Measurements from ENCODE around the gene PEDS1.
"Not testable (repeated sequence)": the region's sequence is repeated elsewhere in the genome, so short reads cannot be mapped to it uniquely, and the experiment has no call there.

Gene PEDS1

DNA sequence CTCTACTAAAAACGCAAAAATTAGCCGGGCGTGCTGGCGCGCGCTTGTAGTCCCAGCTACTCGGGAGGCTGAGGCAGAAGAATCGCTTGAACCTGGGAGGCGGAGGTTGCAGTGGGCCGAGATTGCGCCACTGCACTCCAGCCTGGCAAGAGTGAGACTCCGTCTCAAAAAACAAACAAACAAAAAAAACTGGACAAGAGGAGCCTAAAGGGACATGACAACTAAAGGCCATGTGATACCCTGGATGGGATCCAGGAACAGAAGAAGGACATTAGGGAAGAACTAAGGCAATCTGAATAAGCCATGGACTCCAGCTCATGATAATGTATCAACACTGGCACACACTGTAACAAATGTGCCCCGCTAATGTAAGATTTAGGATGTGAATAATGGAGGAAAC, 15.8 kb downstream of the PEDS1 start:
- in situ Hi-C loops (cut with MboI; ENCODE audit: low sequenced_read_pairs): not testable (repeated sequence)

- in situ Hi-C loops (cut with MboI; ENCODE audit: low sequenced_read_pairs): no loop called here
Observed at GRCh38 chr20:50136822-50137599, 16.5 kb downstream of the PEDS1 start.

DNA sequence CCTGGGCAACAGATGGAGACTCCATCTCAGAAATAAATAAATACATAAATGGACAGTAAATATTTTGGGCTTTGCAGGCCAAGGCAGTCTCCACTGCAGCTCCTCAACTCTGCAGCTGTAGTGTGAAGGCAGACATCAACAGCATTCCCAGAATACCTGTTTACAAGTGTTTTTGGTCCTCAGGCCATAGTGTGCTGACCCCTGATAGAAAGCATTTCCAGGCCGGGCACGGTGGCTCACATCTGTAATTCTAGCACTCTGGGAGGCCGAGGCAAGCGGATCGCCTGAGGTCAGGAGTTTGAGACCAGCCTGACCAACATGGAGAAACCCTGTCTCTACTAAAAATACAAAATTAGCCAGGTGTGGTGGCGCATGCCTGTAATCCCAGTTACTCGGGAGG, 18.4 kb downstream of the PEDS1 start:
- in situ Hi-C loops (cut with MboI; ENCODE audit: low sequenced_read_pairs): not testable (repeated sequence)

DNA sequence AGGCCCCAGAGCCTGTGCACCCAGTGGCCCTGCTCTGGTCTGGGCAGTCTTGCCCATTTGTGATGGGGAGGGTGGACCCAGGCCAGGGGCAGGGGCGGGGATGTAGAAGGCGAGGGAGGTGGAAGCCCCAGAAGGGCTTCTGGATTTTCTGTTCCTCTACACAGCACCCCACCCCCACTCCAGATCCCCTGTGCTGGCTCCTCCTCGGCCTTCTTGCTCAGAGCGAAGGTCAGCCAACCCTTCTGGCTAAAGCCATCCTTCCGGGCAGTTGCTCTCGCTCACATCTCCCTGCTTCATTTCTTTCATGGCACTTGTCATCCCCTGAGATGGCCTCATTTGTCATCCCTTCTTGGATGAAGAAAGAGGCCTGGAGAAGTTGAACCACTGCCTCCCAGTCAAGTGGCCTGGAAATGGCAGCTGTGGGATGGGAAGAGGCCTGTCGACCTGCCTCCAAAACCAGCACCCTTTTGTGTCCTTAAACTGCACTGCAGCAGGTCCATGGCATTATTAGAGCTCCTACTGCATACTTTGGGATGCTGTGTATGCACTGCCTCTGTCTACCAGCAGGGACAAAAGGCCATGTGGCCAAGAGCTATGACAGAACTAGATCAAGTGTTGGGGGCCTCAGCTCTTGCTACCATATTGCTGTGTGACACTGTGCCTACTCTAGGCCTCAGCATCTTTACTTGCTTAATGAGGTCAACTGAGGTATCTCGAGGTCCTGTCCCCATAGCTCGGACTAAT, 19.9 kb downstream of the PEDS1 start:
- in situ Hi-C loops (cut with MboI; ENCODE audit: low sequenced_read_pairs): no loop called here

- in situ Hi-C loops (cut with MboI; ENCODE audit: low sequenced_read_pairs): no loop called here
Observed at GRCh38 chr20:50133041-50133440, 20.5 kb downstream of the PEDS1 start.

- in situ Hi-C loops (cut with MboI; ENCODE audit: low sequenced_read_pairs): no loop called here
Observed at GRCh38 chr20:50130995-50131394, 22.5 kb downstream of the PEDS1 start.

DNA sequence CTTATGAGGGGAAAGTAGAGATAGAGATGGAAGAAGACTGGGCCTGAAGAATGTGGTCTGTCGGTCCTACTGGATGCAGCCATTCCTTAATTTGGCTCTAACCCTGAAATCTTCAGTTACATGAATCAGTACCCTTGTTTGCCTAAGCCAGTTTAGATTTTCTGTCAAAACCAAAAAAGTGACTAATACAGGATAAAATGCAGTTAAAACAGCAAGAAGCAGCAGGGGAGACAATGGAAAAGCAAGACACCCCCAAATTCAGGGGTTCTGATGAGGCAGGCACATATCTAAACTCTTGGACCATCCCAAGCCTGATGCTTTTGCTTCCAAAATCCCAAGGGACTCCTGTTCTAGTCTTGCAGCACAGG, 23.2 kb downstream of the PEDS1 start:
- in situ Hi-C loops (cut with MboI; ENCODE audit: low sequenced_read_pairs): no loop called here

DNA sequence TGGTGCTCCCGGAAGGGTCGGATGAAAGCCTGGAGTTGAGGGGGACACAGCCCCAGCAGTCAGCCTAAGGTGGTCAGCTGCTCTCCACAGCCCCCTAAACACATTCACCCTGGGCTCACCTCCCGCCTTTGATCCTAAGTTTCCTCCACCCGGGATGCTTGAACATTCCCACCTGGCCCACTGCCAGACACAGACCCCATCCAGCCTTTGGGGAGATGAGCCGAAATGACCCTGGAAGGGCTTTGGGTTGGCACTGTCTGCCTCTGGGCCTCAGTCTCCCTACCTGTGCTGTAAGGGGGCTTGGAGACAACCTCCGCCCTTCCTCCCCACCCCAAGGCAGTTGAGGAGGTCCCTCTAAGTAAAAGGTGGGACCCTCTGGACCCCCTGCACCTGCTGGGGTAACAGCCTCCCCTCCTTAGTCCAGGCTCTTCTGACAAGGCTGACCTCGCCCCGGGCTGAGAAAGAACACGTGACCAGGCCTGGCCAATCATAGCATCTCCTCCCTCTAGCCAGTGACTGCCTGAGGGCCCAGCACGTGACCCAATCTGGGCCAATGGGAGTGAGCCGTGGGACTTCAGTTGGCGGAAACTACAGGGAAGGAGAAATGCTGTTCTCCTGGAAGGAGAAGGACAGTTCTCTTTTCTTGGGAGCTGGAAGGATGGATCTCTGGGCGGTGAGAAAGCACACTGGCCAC, 23.7 kb downstream of the PEDS1 start:
- in situ Hi-C loops (cut with MboI; ENCODE audit: low sequenced_read_pairs): no loop called here

- in situ Hi-C loops (cut with MboI; ENCODE audit: low sequenced_read_pairs): no loop called here
Observed at GRCh38 chr20:50128520-50128905, 25.0 kb downstream of the PEDS1 start.

DNA sequence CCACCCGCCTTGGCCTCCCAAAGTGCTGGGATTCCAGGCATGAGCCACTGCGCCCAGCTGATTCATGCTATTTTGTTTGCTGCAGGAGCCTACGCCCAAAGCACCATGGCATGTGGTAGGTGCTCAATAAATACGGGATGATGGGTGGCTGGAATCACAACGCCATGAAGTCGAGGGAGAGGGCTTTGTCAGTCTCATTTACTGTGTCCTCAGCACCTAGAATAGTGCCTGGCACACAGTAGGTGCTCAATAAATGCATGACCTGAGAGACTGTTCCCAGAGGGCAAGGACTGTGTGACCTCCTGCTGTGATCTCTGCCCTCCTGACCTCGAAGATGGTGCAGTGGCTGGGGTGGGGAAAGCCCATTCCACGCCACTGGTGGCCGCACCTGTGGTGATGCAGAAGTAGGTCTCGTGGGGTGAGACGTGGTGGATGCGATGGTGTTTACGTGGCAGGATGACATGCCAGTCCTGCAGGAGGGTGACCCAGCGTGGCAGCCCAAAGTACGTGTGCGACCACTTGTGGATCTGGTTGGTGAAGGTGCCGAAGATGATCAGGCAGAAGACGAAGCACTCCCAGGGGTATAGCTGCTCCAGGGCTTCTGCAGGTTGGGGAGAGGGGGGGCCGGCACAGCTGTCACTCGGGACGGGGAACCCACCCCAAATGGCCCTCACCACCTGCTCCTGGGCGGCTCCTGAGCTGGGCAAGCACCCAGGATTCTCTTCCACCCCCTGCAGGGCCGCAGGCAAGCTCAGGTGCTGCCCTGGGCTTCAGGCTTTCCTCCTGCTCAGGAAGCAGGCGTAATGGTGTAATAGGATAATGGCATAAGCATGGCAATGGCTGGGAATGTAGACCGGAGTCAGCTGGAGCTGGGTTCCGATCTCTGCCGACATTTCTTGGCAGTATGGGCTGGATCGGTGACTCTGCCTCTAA, 25.7 kb downstream of the PEDS1 start:
- in situ Hi-C loops (cut with MboI; ENCODE audit: low sequenced_read_pairs): no loop called here

GRCh38 chr20:50126662-50127061, 26.9 kb downstream of the PEDS1 start:
- in situ Hi-C loops (cut with MboI; ENCODE audit: low sequenced_read_pairs): no loop called here

- in situ Hi-C loops (cut with MboI; ENCODE audit: low sequenced_read_pairs): no loop called here
Observed at GRCh38 chr20:50125279-50125678, 28.2 kb downstream of the PEDS1 start.

GRCh38 chr20:50124496-50124895, 29.0 kb downstream of the PEDS1 start:
- in situ Hi-C loops (cut with MboI; ENCODE audit: low sequenced_read_pairs): no loop called here

DNA sequence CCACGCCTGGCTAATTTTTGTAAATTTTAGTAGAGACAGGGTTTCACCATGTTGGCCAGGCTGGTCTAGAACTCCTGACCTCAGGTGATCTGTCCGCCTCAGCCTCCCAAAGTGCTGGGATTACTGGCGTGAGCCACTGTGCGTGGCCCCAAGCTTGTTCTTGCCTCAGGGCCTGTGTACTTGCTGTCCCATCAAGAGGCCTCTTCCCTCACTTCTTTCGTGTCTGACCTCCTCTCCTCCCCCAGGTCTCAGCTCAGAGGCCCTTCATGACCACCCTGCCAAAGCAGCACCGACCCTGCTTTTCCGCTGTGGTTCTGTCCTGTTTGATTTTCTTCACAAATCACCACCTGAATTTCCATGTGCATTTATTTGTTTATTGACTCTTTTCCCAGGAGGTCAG, 30.1 kb downstream of the PEDS1 start:
- in situ Hi-C loops (cut with MboI; ENCODE audit: low sequenced_read_pairs): no loop called here

GRCh38 chr20:50122763-50123162, 30.8 kb downstream of the PEDS1 start:
- in situ Hi-C loops (cut with MboI; ENCODE audit: low sequenced_read_pairs): no loop called here

GRCh38 chr20:50121858-50122271, 31.7 kb downstream of the PEDS1 start:
- in situ Hi-C loops (cut with MboI; ENCODE audit: low sequenced_read_pairs): no loop called here

DNA sequence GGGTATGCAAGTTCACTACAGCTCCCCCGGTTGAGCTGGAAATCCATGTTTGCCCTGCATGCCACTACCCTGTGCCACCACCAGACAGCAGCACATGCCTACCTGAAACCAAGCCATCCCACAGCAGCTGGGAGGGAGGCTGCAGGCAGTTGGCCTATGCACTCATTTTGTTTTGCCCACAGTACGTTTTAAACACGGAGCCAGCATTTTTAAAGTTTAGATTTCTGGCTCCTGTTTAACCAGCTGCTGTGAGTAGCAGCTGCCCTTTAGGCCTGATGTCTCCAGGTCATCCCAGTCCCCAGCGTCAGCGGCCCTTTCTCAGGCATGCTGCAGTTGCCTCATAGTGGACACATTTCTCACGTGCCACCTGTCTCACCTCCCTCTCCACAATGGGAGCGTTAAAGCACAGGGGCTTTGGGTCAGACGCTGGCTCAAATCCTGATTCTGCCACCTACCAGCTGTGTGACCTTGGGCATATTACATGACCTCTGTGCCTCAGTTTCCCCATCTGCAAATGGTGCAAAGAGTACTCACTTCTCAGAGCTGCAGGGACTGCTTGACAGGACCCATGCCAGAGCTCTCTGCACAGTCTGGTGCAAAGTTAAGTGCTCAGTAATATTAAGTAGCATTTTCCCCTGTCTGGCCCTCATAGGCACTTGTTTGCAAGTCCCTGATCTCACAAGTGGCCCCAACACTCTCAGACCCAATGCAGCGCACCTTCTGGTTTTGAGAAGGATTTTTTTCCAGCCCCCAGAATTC, 32.4 kb downstream of the PEDS1 start:
- in situ Hi-C loops (cut with MboI; ENCODE audit: low sequenced_read_pairs): no loop called here

DNA sequence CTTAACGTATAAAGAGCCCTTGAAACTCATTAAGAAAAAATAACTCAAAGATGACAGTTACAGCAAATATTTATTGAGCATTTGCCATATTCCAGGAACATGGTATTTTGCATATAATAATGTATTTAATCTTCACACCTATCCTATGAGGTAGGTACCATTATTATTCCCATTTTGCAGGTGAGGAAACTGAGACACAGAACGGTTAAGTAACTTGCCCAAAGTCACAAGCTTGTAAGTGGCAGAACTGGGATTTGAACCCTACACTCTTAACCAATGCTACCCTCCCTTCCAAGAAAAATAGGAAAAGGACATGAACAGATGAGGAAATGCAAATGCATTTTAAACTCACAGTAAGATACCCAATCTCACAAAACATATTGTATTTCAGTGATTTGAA, 35.3 kb downstream of the PEDS1 start:
- in situ Hi-C loops (cut with MboI; ENCODE audit: low sequenced_read_pairs): no loop called here

GRCh38 chr20:50116368-50116999, 37.0 kb downstream of the PEDS1 start:
- in situ Hi-C loops (cut with MboI; ENCODE audit: low sequenced_read_pairs): no loop called here
